ENCODE data around the gene CUTC. TPM values are rescaled to one million over a fixed set of nuclear protein-coding genes. Genes with fewer than 3 reads are reported as not detected.

CUTC gene
- total RNA-seq, 1 donor = 13.8 TPM

DNA sequence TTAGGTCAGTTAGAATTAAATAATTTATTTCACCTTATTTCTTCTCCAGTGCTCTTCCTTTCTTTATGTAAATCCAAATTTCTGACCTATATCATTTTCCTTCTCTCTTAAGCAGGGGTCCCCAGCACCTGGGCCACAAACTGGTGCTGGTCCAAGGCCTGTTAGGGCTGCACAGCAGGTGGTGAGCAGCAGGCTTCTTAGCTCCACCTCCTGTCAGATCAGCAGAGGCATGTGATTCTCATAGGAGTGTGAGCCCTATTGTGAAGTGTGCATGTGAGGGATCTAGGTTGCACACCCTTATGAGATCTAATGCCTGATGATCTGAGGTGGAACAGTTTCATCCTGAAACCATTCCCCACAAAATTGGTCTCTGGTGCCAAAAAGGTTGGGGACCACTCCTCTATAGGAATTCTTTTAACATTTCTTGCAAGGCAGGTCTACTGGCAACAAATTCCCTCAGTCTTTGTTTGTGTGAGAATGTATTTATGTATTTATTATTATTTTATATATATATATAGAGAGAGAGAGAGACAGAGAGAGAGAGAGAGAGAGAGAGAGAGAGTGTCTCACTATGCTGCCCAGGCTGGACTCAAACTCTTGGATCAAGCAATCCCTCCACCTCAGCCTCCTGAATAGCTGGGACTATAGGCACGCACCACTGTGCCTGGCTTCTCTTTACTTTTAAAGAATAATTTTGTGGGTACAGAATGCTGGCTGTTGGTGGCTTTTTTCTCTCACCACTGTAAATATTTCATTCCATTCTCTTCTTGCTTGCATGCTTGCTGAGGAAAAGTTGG is 46.1 kb downstream of the CUTC start:
- H3K27me3 ChIP-seq (ENCODE audit: insufficient read depth, low read length) = no peaks in the 10 kb centered on the region
- peaks cover 29% of the 10 kb centered on the region for H3K4me1 ChIP-seq (ENCODE audit: insufficient read depth, low read length)
- H3K4me2 ChIP-seq (ENCODE audit: insufficient read depth, low read length) = no peak overlapping the region
- TF ChIP-seq CTCF (IDR thresholded peaks at IDR 0.05; ENCODE audit: extremely low read depth, low read depth, low read length) = no peak
- no peaks in the 10 kb centered on the region for H3K79me2 ChIP-seq (ENCODE audit: insufficient read depth, low read length)
- no peak overlapping the region for H3K27ac ChIP-seq (ENCODE audit: low read depth, low read length)
- no peaks in the 10 kb centered on the region for H4K20me1 ChIP-seq (ENCODE audit: insufficient read depth, low read length)
- no peak for DNase-seq (ENCODE audit: insufficient read length, low spot score, missing footprints)
- H3K36me3 ChIP-seq (ENCODE audit: insufficient read depth, low read length) = no peaks in the 10 kb centered on the region
- H3K4me3 ChIP-seq (ENCODE audit: insufficient read depth, low read length) = no peak overlapping the region
- no peak overlapping the region for H2AFZ ChIP-seq (ENCODE audit: low read length)
- H3K9me3 ChIP-seq (ENCODE audit: low read depth, low read length) = no peaks in the 10 kb centered on the region

DNA sequence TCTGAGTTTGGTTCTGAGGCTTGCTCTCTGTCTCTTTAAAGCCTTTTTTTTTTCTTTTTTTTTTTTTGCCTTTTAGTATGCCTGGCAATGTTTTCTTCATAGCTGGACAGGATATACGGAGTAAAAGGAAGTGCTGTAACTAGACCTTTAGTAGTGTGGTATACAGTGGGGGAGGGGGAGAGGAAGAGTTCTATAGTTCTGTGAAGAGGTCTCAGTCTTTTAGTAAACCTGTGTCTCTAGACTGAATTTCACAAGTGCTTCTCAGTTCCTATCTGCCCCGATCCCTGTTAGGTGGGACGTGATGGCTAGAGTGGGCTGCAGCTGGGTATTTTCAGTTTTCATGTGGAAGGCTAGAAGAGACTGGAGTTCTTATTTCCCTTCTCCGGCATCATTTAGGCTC is 47.3 kb downstream of the CUTC start:
- Histone ChIP-seq H3K4me2 (ENCODE audit: insufficient read depth, low read length) (peak overlapping the region; percentile 74), H3K27me3 (ENCODE audit: insufficient read depth, low read length) (no peaks in the 10 kb centered on the region), H4K20me1 (ENCODE audit: insufficient read depth, low read length) (no peaks in the 10 kb centered on the region), H3K79me2 (ENCODE audit: insufficient read depth, low read length) (no peaks in the 10 kb centered on the region), H3K4me3 (ENCODE audit: insufficient read depth, low read length) (peak overlapping the region; percentile 39), H2AFZ (ENCODE audit: low read length) (peak overlapping the region; percentile 40), H3K36me3 (ENCODE audit: insufficient read depth, low read length) (no peaks in the 10 kb centered on the region), H3K9me3 (ENCODE audit: low read depth, low read length) (no peaks in the 10 kb centered on the region), H3K27ac (ENCODE audit: low read depth, low read length) (peak overlapping the region; percentile 83), H3K4me1 (ENCODE audit: insufficient read depth, low read length) (peaks cover 42% of the 10 kb centered on the region)
- DNase-seq (ENCODE audit: insufficient read length, low spot score, missing footprints) = no peak
- TF ChIP-seq CTCF (IDR thresholded peaks at IDR 0.05; ENCODE audit: extremely low read depth, low read depth, low read length) = no peak

- Histone ChIP-seq H3K4me1 (ENCODE audit: insufficient read depth, low read length) (peaks cover 42% of the 10 kb centered on the region), H3K36me3 (ENCODE audit: insufficient read depth, low read length) (no peaks in the 10 kb centered on the region), H3K4me2 (ENCODE audit: insufficient read depth, low read length) (no peak overlapping the region), H3K27me3 (ENCODE audit: insufficient read depth, low read length) (no peaks in the 10 kb centered on the region), H2AFZ (ENCODE audit: low read length) (no peak overlapping the region), H3K9me3 (ENCODE audit: low read depth, low read length) (no peaks in the 10 kb centered on the region), H4K20me1 (ENCODE audit: insufficient read depth, low read length) (no peaks in the 10 kb centered on the region), H3K27ac (ENCODE audit: low read depth, low read length) (no peak overlapping the region), H3K79me2 (ENCODE audit: insufficient read depth, low read length) (no peaks in the 10 kb centered on the region), H3K4me3 (ENCODE audit: insufficient read depth, low read length) (no peak overlapping the region)
- TF ChIP-seq CTCF (IDR thresholded peaks at IDR 0.05; ENCODE audit: extremely low read depth, low read depth, low read length) = no peak
- DNase-seq (ENCODE audit: insufficient read length, low spot score, missing footprints) = no peak
These were observed 49.8 kb downstream of the CUTC start for GRCh38 chr10:99781734-99782429.
